Upper lobe of left lung (tissue), 4 donors: ENCODE measurements around the gene MATN3.

Experiments
- POLR2A ChIP-seq, 4 donors: fragments of 450-650 bp; IDR thresholded peaks; one replicate each; pipeline ENCODE4 v1.5.1; 2016 to 2017; ENCODE audit warnings: antibody characterized with exemption in 4 of 4, mild to moderate bottlenecking in 2 of 4
- POLR2AphosphoS5 ChIP-seq, 2 donors: sonication (generic); formaldehyde crosslinking; IDR thresholded peaks; one replicate each; pipeline ENCODE4 v1.5.1; 2017; ENCODE audit warnings: antibody characterized with exemption in 2 of 2
- TF ChIP-seq, protein P1 (sequence below), 6 experiments: fragments of 450-650 bp in 4 of 6; fragments of 200-600 bp in 2 of 6; sonication (generic) in 2 of 6; IDR thresholded peaks; one replicate each; pipeline ENCODE4 v1.5.1; 2016 to 2019; ENCODE audit warnings: antibody characterized with exemption in 6 of 6

DNA sequence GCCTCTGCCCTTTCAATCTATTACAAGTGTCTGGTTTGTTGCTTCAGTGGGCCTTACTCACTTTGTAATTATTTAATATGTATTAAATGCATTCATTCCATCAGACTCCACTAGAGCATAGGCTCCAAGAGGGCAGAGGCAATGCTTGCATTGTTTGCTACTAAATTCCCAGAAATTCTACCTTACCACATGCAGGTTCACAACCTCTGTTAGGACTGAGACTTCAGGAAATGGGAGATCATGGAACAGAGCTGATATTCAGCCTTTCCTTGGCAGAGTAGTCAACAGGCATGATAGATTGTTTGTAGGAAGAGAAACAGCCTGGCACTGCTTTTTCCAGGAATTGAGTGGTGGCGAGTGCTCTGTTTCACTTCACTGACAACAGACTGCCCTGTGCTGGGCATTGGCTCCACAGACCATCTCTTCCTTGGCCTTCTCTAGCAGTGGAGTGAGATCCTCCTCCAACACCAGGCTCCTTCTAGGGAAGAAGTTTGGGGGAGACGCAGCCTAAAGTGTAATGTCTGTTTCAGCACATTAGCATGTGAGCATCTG is 6.2 kb upstream of the MATN3 start:
- TF ChIP-seq POLR2AphosphoS5 (IDR thresholded peaks at IDR 0.05) (no peak), POLR2A (IDR thresholded peaks at IDR 0.05) (no peak)
- TF ChIP-seq, protein P1, sequence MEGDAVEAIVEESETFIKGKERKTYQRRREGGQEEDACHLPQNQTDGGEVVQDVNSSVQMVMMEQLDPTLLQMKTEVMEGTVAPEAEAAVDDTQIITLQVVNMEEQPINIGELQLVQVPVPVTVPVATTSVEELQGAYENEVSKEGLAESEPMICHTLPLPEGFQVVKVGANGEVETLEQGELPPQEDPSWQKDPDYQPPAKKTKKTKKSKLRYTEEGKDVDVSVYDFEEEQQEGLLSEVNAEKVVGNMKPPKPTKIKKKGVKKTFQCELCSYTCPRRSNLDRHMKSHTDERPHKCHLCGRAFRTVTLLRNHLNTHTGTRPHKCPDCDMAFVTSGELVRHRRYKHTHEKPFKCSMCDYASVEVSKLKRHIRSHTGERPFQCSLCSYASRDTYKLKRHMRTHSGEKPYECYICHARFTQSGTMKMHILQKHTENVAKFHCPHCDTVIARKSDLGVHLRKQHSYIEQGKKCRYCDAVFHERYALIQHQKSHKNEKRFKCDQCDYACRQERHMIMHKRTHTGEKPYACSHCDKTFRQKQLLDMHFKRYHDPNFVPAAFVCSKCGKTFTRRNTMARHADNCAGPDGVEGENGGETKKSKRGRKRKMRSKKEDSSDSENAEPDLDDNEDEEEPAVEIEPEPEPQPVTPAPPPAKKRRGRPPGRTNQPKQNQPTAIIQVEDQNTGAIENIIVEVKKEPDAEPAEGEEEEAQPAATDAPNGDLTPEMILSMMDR (IDR thresholded peaks at IDR 0.05) = no peak
